Activated T-cell treated with anti-CD3 and anti-CD28 coated beads, Interleukin-2, amount 50 U/mL, for 24 hours (primary cell): ENCODE results near the gene WDR73.
"Not testable (repeated sequence)": the region's sequence is repeated elsewhere in the genome, so short reads cannot be mapped to it uniquely, and the experiment has no call there.

Experiments used
- DNase-seq: peaks from one replicate; pipeline ENCODE4 v3.0.0-alpha.2; 2020
- H3K27ac Mint-ChIP-seq: 2 replicates; pipeline ENCODE4 v1.8.0; 2020; ENCODE audit warnings: mild to moderate bottlenecking, mixed read lengths
- H3K27me3 Mint-ChIP-seq: 2 replicates; pipeline ENCODE4 v1.8.0; 2020; ENCODE audit warnings: mixed read lengths
- H3K36me3 Mint-ChIP-seq: 2 replicates; pipeline ENCODE4 v1.8.0; 2020; ENCODE audit warnings: low read depth, mixed read lengths
- H3K4me1 Mint-ChIP-seq: 2 replicates; pipeline ENCODE4 v1.8.0; 2020; ENCODE audit warnings: low read depth, mixed read lengths
- H3K4me3 Mint-ChIP-seq: 2 replicates; pipeline ENCODE4 v1.8.0; 2020; ENCODE audit warnings: mild to moderate bottlenecking, moderate library complexity, mixed read lengths
- H3K9me3 Mint-ChIP-seq: 2 replicates; pipeline ENCODE4 v1.8.0; 2020; ENCODE audit warnings: mixed read lengths

The WDR73 gene

DNA sequence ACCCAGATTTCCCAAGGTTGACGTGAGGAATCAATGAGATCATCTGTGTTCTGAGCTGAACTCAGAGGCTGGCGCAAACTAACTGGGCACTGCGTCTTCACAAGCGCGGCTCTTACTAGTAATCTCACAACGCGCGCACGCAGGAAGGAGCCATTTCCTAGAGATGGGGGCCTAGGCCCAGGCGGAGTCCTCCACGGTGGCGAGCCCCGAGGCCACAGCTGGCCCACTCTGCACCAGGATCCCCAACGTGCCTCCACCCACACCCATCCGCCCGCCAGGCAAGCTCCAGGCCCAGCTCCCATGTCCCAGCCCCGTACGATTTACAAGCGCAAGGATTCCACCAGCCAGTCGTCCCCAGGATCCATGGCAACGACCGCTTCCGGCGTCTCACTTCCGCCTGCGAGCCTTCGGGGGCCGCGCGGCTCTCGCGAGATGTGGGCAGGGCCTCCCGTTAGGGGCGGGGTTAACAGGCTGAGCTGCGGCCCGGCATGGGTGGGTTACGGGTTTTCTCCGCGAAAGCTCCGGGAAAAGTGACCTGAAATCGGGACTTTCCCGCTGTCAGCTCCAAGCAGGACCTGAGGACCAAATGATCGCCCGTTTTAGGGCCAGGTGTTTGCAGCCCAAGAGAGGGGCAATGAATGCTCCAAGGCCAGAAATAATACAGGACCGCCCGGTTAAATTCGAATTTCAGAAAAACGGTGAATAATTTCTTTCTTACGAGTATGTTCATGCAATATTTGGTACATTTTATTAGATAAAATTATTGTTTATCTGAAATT, at the start of gene WDR73:
Gene WDR73 (minus strand): TSS at position 374 of the 779 bp plus-strand sequence. CDS start 9 bp downstream, at position 365.
- peak within 1 kb of the TSS; percentile 99 for H3K27ac Mint-ChIP-seq
- peaks cover 45% of the 10 kb centered on the region for H3K36me3 Mint-ChIP-seq
- peak; percentile 99 for DNase-seq
- peaks cover 48% of the 10 kb centered on the region for H3K4me1 Mint-ChIP-seq
- peak within 1 kb of the TSS; percentile 99 for H3K4me3 Mint-ChIP-seq
- no peaks in the 10 kb centered on the region for H3K9me3 Mint-ChIP-seq
- H3K27me3 Mint-ChIP-seq = no peaks in the 10 kb centered on the region

DNA sequence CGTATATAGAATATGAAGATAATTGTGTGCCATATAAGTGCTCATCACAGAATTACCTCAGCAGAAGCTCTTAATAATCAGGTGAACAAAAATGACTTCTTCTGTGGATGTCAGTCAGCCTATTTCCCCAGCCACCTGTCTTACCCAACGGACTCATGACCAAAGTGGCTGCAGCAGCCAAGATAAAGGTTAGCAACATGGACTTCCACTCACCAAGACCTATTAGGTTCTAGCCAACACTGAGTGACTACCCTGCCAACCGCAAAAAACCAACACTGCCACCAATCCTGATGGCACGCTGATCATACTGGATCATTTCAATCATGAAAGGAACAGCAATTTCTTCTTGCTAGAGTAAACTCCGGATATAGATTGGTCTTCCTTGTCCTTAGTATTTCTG, 49.7 kb upstream of the WDR73 start:
- Mint-ChIP-seq H3K36me3 (peaks cover 58% of the 10 kb centered on the region), H3K9me3 (no peaks in the 10 kb centered on the region), H3K4me1 (peaks cover 71% of the 10 kb centered on the region), H3K27ac (peak overlapping the region; percentile 7), H3K27me3 (no peaks in the 10 kb centered on the region), H3K4me3 (no peak overlapping the region)
- DNase-seq = no peak

DNA sequence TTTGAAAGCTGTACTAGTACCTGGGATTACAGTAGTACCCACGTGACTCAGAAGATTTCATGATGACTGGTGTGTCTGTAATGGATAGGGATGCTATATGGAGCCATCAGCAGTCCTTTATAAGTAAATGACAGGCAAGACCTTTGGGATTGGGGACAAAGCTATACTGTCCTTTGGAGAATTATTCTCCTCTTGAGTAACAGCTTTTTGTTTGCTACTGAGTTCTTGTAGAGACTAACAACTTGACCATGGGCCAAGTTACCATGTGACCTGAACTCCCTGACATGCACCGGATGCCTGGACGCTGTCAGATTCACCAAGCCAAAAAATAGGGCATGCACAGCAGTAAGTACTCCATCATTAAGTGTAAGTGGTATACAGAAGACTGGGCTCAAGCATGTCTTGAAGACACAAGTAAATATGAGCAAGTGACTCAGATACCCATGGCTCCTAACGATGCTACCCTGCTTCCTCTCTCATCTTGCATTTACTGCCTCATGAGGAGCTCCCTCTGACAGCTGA, 48.9 kb upstream of the WDR73 start:
- H3K4me3 Mint-ChIP-seq = no peak overlapping the region
- peaks cover 71% of the 10 kb centered on the region for H3K4me1 Mint-ChIP-seq
- peak overlapping the region; percentile 29 for H3K27ac Mint-ChIP-seq
- H3K36me3 Mint-ChIP-seq = peaks cover 53% of the 10 kb centered on the region
- H3K9me3 Mint-ChIP-seq = no peaks in the 10 kb centered on the region
- DNase-seq = no peak
- no peaks in the 10 kb centered on the region for H3K27me3 Mint-ChIP-seq

DNA sequence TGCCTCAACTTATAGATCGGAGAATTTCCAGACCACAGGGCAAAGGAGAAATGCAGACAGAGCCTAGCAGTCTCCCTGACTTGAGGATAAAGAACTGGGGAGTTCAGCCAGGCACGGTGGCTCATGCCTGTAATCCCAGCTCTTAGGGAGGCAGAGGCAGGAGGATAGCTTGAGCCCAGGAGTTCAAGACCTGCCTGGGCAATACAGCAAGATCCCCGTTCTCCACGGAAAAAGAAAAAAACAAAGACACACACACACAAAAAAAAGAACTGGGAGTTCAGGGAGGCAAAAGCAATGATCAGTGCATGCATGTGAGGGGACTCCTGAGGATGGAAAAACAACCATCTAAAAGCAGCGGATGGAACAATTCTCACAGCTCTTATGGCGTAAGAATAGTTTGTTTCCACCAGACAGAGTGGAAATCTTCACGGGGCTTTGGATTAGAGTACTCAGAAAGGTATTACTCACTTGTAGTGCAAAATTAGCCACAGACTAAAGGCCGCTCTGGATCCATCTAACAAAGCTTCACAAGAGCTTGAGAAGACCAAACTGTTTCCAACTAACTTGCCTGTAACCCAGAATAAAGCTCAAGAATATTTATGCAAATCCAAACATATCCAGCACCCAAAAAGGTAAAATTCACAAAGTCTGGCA, 45.6 kb upstream of the WDR73 start:
- peak overlapping the region; percentile 49 for H3K4me3 Mint-ChIP-seq
- peaks cover 71% of the 10 kb centered on the region for H3K4me1 Mint-ChIP-seq
- no peaks in the 10 kb centered on the region for H3K27me3 Mint-ChIP-seq
- DNase-seq = no peak
- no peaks in the 10 kb centered on the region for H3K9me3 Mint-ChIP-seq
- peaks cover 39% of the 10 kb centered on the region for H3K36me3 Mint-ChIP-seq
- peak overlapping the region; percentile 89 for H3K27ac Mint-ChIP-seq

DNA sequence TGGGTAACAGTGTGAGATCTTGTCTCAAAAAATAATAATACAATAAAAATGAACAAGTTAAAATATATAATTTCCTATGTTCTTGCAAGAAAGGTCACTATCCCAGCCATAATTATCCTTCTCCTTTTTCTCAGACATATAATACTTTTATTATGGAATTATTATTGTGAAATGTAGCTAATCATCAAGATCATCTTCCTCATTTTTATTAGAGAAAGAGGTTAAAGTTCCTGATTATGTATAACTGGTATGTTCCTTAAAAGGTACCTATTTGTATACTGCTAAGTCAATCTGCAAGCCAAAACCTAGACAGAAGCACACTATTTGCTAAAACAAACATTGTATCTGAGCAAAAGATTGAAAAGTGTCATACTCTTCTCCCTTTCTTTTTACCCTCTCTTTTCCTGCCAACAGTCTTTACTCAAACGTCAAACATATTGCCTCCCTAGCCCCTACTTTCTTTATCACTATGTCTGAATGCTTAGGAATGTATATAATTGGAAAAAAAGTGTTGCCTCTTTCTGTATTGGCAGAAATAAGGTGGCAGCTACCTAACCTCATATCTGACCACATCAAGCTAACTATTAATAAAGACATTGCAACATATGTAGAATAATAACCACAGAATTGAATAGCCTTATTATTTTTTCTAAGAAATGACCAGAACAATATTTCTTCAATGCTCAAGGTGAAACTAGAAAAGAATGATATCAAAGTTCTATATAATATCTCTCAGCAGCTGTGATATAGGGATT, 43.3 kb upstream of the WDR73 start:
- no peak for DNase-seq
- no peaks in the 10 kb centered on the region for H3K9me3 Mint-ChIP-seq
- no peaks in the 10 kb centered on the region for H3K27me3 Mint-ChIP-seq
- H3K4me1 Mint-ChIP-seq = peaks cover 57% of the 10 kb centered on the region
- peaks cover 33% of the 10 kb centered on the region for H3K36me3 Mint-ChIP-seq
- H3K27ac Mint-ChIP-seq = peak overlapping the region; percentile 71
- H3K4me3 Mint-ChIP-seq = no peak overlapping the region

DNA sequence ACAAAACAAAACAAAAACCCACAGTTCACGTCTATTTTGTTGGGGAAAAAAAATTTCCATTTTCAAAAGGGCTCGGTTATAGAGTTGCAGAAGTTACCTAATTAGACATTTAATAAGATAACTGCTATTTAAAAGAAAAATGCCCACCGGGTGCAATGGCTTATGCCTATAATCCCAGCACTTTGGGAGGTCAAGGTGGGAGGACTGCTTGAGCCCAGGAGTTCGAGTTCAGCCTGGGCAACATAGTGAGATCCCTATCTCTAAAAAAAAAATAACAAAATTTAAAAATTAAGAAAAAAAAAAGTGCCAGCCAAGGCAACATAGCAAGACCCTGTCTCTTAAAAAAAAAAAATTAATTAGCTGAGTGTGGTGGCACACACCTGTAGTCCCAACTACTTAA, 42.7 kb upstream of the WDR73 start:
- peaks cover 61% of the 10 kb centered on the region for H3K4me1 Mint-ChIP-seq
- H3K27me3 Mint-ChIP-seq = no peaks in the 10 kb centered on the region

DNA sequence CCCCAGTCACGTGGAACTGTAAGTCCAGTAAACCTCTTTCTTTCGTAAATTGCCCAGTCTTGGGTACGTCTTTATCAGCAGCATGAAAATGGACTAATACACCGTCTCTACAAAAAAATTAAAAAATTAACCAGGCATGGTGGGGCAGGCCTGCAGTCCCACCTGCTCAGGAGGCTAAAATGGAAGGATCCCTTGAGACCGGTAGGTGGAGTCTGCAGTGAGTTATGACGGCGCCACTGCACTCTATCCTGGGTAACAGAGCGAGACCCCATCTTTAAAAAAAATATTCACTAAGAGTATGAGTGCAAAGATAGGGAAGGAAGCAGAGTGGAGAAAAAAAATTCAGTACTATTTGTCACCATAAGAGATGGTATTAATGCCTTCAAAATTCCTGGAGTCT, 36.3 kb upstream of the WDR73 start:
- Mint-ChIP-seq H3K9me3 (no peaks in the 10 kb centered on the region), H3K27me3 (no peaks in the 10 kb centered on the region), H3K4me3 (no peak overlapping the region), H3K36me3 (peaks cover 70% of the 10 kb centered on the region), H3K4me1 (peaks cover 30% of the 10 kb centered on the region), H3K27ac (no peak overlapping the region)
- no peak for DNase-seq

More for the DNA sequence above, 42.7 kb upstream of the WDR73 start:
- Mint-ChIP-seq H3K9me3 (no peaks in the 10 kb centered on the region), H3K4me3 (no peak overlapping the region), H3K27ac (no peak overlapping the region), H3K36me3 (peaks cover 39% of the 10 kb centered on the region)
- no peak for DNase-seq

DNA sequence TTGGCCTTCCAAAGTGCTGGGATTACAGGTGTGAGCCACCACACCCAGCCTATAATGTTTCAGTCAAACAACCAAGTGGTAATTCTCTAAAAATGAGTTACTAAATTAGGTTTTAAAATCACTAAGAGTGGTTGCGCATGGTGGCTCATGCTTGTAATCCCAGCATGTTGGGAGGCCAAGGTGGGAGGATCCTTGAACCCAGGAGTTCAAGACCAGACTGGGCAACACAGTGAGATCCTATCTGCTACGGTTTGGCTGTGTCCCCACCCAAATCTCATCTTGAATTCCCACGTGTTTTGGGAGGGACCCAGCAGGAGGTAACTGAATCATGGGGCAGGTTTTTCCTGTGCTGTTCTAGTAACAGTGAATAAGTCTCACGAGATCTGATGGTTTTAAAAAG, 35.8 kb upstream of the WDR73 start:
- H3K27me3 Mint-ChIP-seq = no peaks in the 10 kb centered on the region
- H3K4me1 Mint-ChIP-seq = peaks cover 32% of the 10 kb centered on the region
- H3K4me3 Mint-ChIP-seq = no peak overlapping the region
- H3K36me3 Mint-ChIP-seq = peaks cover 74% of the 10 kb centered on the region
- no peak for DNase-seq
- H3K9me3 Mint-ChIP-seq = no peaks in the 10 kb centered on the region
- no peak overlapping the region for H3K27ac Mint-ChIP-seq

DNA sequence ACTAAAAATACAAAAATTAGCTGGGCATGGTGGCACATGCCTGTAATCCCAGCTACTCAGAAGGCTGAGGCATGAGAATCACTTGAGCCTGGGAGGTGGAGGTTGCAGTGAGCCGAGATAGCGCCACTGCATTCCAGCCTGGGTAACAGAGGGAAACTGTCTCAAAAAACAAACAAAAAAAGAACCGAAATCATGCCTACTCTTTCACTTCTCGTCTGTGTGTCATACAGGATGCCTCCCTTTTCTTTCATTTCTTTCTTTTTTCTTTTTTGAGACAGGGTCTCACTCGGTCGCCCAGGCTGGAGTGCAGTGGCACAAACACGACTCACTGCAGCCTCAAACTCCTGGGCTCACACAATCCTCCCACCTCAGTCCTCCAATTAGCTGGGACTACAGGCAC, 32.4 kb upstream of the WDR73 start:
- Mint-ChIP-seq H3K36me3 (peaks cover 85% of the 10 kb centered on the region), H3K4me1 (peaks cover 40% of the 10 kb centered on the region), H3K27ac (peak overlapping the region; percentile 69)
- not testable (repeated sequence) for DNase-seq, H3K27me3 Mint-ChIP-seq, H3K4me3 Mint-ChIP-seq, H3K9me3 Mint-ChIP-seq

DNA sequence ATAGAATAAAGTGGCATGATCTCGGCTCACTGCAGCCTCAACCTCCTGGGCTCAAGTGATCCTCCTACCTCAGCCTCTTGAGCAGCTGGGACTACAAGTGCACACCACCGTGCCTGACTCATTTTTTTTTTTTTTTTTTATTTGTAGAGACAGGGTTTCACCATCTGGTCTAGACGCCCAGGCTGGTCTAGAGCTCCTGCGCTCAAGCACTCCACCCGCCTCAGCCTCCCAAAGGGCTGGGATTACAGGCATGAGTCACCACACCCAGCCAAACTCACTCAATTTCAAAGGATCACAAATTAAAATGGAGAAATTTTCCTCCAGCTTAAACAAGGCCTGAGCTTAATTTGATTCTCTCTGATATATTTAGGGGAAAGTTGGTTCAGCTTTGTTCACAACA, 31.2 kb upstream of the WDR73 start:
- no peaks in the 10 kb centered on the region for H3K9me3 Mint-ChIP-seq
- DNase-seq = no peak
- H3K4me1 Mint-ChIP-seq = peaks cover 38% of the 10 kb centered on the region
- H3K27me3 Mint-ChIP-seq = no peaks in the 10 kb centered on the region
- peak overlapping the region; percentile 67 for H3K27ac Mint-ChIP-seq
- H3K36me3 Mint-ChIP-seq = peaks cover 85% of the 10 kb centered on the region
- no peak overlapping the region for H3K4me3 Mint-ChIP-seq

DNA sequence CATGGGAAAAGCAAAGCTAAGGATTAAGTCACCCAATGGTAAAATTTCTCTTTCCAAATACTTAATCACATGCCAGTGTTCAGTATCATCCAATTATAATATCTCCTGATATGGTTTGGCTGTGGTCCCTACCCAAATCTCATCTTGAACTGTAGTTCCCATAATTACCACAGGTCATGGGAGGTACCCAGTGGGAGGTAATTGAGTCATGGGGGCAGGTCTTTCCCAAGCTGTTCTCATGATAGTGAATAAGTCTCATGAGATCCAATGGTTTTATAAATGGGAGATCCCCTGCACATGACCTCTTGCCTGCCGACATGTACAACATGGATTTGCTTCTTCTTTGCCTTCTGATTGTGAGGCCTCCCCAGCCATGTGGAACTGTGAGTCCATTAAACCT, 30.0 kb upstream of the WDR73 start:
- H3K27ac Mint-ChIP-seq = no peak overlapping the region
- H3K4me3 Mint-ChIP-seq = no peak overlapping the region
- H3K9me3 Mint-ChIP-seq = no peaks in the 10 kb centered on the region
- DNase-seq = no peak
- no peaks in the 10 kb centered on the region for H3K27me3 Mint-ChIP-seq
- peaks cover 91% of the 10 kb centered on the region for H3K36me3 Mint-ChIP-seq
- peaks cover 36% of the 10 kb centered on the region for H3K4me1 Mint-ChIP-seq

DNA sequence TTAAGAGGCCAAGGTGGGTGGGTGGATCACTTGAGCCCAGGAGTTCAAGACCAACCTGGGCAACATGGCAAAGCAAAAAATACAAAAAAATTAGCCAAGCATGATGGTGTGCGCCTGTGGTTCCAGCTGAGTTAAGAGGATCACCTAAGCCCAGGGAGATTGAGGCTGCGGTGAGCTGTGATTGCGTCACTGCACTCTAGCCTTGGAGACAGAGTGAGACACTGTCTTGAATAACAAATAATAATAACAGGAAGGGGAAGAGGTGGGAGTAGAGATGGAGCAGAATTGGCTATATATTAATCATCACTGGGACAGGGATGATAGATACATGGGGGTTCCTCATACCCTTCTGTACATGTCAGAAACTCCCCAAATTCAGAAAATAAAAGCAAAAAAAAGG, 27.7 kb upstream of the WDR73 start:
- Mint-ChIP-seq H3K9me3 (no peaks in the 10 kb centered on the region), H3K4me1 (peaks cover 30% of the 10 kb centered on the region), H3K36me3 (peaks cover 91% of the 10 kb centered on the region), H3K4me3 (no peak overlapping the region), H3K27me3 (no peaks in the 10 kb centered on the region), H3K27ac (peak overlapping the region; percentile 70)
- DNase-seq = peak; percentile 42

DNA sequence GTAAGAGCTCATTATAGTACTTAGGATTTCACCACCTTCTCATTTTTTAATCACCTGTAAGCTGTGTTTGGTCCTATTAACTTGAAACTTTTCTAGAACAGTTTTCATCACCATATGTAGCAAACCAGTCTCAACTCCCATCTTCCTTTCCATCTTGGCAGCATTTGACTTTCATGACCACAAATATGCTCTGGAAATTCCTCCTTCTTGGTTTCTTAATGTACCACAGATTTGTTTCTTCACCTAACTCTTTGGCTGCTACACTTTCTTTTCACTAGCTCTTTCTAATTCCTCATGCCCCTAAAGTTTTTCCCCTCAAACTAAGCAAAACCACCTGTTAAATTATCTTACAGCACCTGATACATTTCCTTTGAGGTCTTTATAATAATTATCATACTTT, 17.1 kb upstream of the WDR73 start:
- no peak overlapping the region for H3K4me3 Mint-ChIP-seq
- H3K9me3 Mint-ChIP-seq = no peaks in the 10 kb centered on the region
- peak overlapping the region; percentile 63 for H3K27ac Mint-ChIP-seq
- H3K27me3 Mint-ChIP-seq = no peaks in the 10 kb centered on the region
- peaks cover 47% of the 10 kb centered on the region for H3K4me1 Mint-ChIP-seq
- DNase-seq = no peak
- H3K36me3 Mint-ChIP-seq = peaks cover 77% of the 10 kb centered on the region

DNA sequence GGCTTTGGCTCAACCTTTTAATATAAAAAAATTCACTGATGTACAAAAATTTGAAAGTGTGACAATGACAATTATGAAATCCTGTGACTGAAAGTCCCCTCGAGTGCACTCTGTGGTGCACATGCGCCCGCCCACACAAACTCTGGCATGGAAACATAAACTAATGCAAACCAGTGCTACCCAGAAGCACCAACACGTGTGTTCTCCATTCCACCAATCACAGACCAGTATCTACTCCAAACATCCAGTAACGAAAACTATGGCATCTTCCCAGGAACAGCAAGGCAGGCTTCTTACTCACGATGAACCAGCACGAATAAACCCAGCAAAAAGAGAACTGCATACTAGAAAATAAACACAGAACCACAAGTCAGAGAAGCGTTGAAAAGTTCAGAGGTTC, 15.6 kb upstream of the WDR73 start:
- Mint-ChIP-seq H3K4me3 (no peak overlapping the region), H3K27ac (peak overlapping the region; percentile 90), H3K4me1 (peaks cover 55% of the 10 kb centered on the region), H3K27me3 (no peaks in the 10 kb centered on the region), H3K9me3 (no peaks in the 10 kb centered on the region), H3K36me3 (peaks cover 79% of the 10 kb centered on the region)
- DNase-seq = peak; percentile 58
